ENCODE measurements around the gene TMEM231. TPM values are rescaled to one million over a fixed set of nuclear protein-coding genes. Genes with fewer than 3 reads are reported as not detected.
A peak's percentile ranks its signal among the peaks of the same experiment; 100 is the strongest.
"Not testable (repeated sequence)": the region's sequence is repeated elsewhere in the genome, so short reads cannot be mapped to it uniquely, and the experiment has no call there.

TMEM231 gene
- total RNA-seq, 3 donors from 2014 or later, result 3.9 to 6.1 (median 4.1) TPM

DNA sequence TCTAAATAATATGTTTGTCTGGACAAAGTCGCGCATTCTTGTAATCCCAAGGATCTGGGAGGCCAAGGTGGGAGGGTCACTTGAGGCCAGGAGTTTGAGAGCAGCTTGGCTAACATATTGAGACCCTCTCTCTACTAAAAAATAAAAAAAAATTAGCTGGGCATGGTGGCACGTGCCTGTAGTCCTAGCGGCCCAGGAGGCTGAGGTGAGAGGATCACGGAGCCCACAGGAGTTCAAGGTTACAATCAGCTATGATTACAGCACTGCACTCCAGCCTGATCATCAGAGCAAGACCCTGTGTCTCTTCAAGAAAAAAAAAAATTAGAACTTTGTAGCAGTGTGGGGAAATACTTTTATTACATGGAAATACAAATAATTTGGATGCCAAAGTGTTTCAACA, 54.7 kb downstream of the TMEM231 start:
- H3K4me1 Mint-ChIP-seq (ENCODE audit: low read depth), result no peaks in the 10 kb centered on the region
- H3K27me3 Mint-ChIP-seq (ENCODE audit: low read depth), result peaks cover 7% of the 10 kb centered on the region
- no peak for ATAC-seq
- H3K4me3 Mint-ChIP-seq, result no peak overlapping the region
- DNase-seq, result no peak
- no peaks in the 10 kb centered on the region for H3K36me3 Mint-ChIP-seq (ENCODE audit: insufficient read depth)
- no peaks in the 10 kb centered on the region for H3K9me3 Mint-ChIP-seq

DNA sequence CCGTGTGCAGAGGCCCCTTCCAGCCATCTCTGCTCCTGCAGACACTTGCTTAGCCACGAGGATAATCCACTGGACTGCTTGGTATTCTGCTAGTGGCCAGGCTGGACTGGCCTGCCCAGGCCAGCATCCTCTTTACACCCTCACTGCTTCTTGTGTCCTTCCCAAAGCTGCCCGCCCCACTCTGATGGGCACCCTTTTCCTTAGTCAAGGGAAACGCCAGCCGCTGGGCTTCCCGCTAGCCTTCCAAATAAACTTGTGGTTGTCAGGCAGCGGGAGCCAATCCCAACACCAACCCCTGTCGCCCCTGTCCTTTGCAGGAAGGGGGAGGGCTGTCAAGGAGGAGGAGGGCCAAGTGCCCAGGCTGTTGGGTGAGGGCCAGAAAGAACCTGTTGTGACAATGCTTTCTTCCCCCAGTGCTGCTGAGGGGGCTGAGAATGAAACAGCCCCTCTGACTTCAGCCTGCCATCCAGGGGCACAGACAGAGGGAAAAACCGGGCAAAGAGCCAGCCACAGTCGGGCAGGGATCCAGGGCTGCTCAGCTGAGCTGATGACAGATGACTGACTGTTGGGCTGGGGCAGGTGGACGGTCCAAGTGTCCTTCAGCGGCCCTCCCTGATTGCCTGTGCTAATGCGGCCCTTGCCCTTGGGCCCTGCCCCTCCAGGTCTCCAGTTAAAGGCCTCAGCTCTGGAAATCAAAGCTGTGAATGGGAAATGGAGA, 57.3 kb downstream of the TMEM231 start:
- H3K9me3 Mint-ChIP-seq; H3K4me1 Mint-ChIP-seq (ENCODE audit: low read depth); DNase-seq; H3K4me3 Mint-ChIP-seq; ATAC-seq; H3K36me3 Mint-ChIP-seq (ENCODE audit: insufficient read depth): not testable (repeated sequence)
- H3K27me3 Mint-ChIP-seq (ENCODE audit: low read depth), result peaks cover 20% of the 10 kb centered on the region

DNA sequence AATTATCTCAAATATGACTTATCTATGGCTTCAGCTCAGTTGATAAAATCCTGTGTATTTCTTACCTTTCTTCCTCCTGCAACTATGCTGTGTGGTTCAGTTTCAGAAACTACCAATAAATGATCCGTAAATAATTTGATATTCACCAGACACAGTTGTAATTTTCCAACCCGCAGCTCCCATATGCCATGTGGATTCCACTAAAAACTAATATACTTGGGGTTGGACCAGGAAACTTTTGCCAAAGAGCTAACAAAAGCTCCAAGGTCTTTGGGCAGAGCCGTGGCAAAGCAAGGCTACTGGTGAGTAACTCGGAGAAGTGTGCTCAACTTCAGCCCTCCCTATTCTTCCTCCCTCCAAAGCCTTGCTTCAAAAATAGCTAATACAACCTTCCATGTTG, 58.5 kb downstream of the TMEM231 start:
- DNase-seq, result no peak
- peaks cover 32% of the 10 kb centered on the region for H3K27me3 Mint-ChIP-seq (ENCODE audit: low read depth)
- H3K4me3 Mint-ChIP-seq, result no peak overlapping the region
- no peaks in the 10 kb centered on the region for H3K36me3 Mint-ChIP-seq (ENCODE audit: insufficient read depth)
- no peaks in the 10 kb centered on the region for H3K9me3 Mint-ChIP-seq
- ATAC-seq, result no peak
- peaks cover 9% of the 10 kb centered on the region for H3K4me1 Mint-ChIP-seq (ENCODE audit: low read depth)

DNA sequence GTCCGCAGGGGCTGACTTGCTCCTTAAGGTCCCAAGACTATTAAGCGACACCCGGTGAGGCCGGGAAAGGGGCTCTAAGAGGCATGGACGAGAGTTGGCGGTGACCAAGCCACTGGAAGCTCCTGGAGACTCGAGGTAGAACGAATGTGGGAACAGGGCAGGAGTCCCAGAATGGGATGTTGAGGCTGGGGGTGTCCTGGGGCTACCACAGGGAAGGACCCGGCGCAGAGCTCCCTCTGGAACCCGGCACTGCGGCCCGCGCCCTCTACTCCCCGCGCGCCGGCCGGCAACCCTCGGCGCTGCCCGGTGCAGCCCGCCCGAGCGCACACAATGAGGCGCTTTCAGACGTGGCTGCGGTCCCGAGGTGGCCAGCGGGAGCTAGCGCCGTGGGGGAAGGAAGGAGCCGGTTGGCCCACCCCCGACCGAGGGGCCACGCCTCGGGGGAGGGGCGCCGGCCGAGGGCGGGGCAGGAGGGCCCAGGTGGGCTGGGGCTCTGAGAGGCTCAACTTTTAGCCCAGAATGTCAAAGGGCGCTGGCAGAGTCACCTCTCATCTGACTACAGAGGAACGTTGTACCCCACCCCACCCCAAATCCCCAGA, 60.9 kb downstream of the TMEM231 start, which contains the start of gene CHST6:
Gene CHST6, minus strand, starts transcription at position 366 of the 599 bp plus-strand sequence. CDS start 15,613 bp downstream, outside the sequence.
- DNase-seq (no peak), ATAC-seq (peak; percentile 58 to 77)
- no peaks in the 10 kb centered on the region for H3K36me3 Mint-ChIP-seq (ENCODE audit: insufficient read depth)
- H3K4me3 Mint-ChIP-seq, result peak within 1 kb of the TSS; percentile 62
- H3K4me1 Mint-ChIP-seq (ENCODE audit: low read depth), result peaks cover 9% of the 10 kb centered on the region
- H3K9me3 Mint-ChIP-seq, result no peaks in the 10 kb centered on the region
- peaks cover 33% of the 10 kb centered on the region for H3K27me3 Mint-ChIP-seq (ENCODE audit: low read depth)

DNA sequence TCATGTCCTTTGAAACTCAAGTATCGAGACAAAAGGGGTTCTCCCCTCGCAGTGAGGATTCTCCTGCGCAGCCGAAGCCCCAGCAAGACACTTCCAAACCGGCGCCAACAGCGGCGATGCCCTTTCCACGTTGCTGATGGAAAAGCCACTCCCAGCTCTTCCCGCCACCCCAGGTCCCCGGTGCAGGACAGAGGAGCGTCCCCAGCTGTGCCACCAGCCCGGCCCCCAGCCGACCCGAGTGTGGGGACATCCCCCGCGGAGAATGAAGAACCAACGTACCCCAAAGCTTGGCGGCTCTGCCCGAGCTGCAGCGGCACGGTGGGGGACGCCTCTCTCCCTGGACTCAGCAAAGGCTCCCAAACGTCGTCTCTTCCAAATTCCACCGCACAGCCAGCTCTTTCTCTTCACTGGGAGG, 61.4 kb downstream of the TMEM231 start:
- DNase-seq (no peak), ATAC-seq (peak; percentile 22 to 35)
- Mint-ChIP-seq H3K36me3 (ENCODE audit: insufficient read depth) (no peaks in the 10 kb centered on the region), H3K4me3 (peak overlapping the region; percentile 62), H3K4me1 (ENCODE audit: low read depth) (peaks cover 9% of the 10 kb centered on the region), H3K27me3 (ENCODE audit: low read depth) (peaks cover 33% of the 10 kb centered on the region), H3K9me3 (no peaks in the 10 kb centered on the region)

DNA sequence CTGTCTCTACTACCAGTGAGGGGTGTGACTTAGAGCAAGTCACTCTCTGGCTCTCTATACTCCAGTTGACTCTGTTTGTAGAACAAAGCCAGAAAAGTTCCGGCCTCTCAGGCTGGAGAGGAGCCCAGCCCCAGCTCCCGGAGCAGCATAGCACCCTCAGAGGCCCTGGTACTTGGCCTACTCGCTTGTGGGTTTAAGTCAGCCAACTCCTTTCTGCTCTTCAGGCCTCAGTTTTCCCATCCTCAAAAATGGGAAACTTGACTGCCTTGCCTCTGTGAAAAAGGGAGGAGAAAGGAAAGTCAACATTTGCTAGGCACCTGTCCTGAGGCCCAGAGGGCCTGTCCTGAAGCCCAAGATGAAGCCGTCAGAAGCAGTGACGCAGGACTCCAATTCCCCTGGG, 61.9 kb downstream of the TMEM231 start:
- peak overlapping the region; percentile 62 for H3K4me3 Mint-ChIP-seq
- ATAC-seq (no peak), DNase-seq (no peak)
- H3K4me1 Mint-ChIP-seq (ENCODE audit: low read depth), result peaks cover 9% of the 10 kb centered on the region
- peaks cover 33% of the 10 kb centered on the region for H3K27me3 Mint-ChIP-seq (ENCODE audit: low read depth)
- no peaks in the 10 kb centered on the region for H3K9me3 Mint-ChIP-seq
- no peaks in the 10 kb centered on the region for H3K36me3 Mint-ChIP-seq (ENCODE audit: insufficient read depth)

DNA sequence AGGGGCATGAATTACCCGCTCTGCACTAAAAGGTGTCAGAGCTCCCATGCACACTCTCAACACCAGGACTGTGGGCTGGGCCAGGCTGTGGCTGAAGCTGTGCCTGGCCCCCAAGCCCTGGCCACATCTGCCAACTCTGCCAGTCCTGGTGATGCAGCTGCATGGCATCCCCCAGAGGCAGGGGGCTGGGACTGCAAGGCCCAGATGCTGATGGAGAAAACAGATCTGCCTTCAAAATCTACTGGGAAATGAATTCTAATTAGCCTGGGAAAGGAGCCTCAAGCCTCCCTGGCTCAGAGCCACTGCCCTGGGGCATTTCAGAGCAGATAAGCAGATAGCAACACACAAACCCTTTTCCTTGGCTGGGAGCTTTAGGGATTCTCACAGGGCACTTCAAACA, 64.2 kb downstream of the TMEM231 start:
- ATAC-seq, result peak in 1 of 2 donors; percentile 38
- H3K36me3 Mint-ChIP-seq (ENCODE audit: insufficient read depth), result no peaks in the 10 kb centered on the region
- no peak for DNase-seq
- no peak overlapping the region for H3K4me3 Mint-ChIP-seq
- H3K4me1 Mint-ChIP-seq (ENCODE audit: low read depth), result peaks cover 9% of the 10 kb centered on the region
- H3K27me3 Mint-ChIP-seq (ENCODE audit: low read depth), result peaks cover 38% of the 10 kb centered on the region
- H3K9me3 Mint-ChIP-seq, result no peaks in the 10 kb centered on the region

DNA sequence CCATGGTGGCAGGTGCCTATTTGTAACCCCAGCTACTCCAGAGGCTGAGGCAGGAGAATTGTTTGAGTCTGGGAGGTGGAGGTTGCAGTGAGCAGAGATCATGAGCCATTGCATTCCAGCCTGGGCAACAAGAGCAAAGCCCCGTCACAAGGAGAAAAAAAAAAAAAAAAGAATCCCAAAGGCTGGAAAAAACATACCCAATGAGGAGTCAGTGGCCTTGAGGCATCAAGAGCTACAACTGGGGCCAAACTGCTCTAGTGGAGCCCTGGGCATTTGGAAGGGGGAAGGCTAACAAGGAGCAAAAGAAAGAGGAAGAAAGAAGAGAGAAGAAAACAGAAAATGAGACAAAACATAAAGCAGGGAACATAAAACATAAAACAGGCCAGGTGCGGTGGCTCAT, 67.7 kb downstream of the TMEM231 start:
- ATAC-seq, result no peak
- H3K4me1 Mint-ChIP-seq (ENCODE audit: low read depth), result peaks cover 3% of the 10 kb centered on the region
- peaks cover 28% of the 10 kb centered on the region for H3K27me3 Mint-ChIP-seq (ENCODE audit: low read depth)
- no peak overlapping the region for H3K4me3 Mint-ChIP-seq
- no peak for DNase-seq
- H3K9me3 Mint-ChIP-seq, result no peaks in the 10 kb centered on the region
- no peaks in the 10 kb centered on the region for H3K36me3 Mint-ChIP-seq (ENCODE audit: insufficient read depth)

Other genes with a start within 250 kb of the TMEM231 start
- 10 to 100 TPM; 28.3 to 33.2 (median 28.6) TPM for gene CFDP1, start 122.7 kb downstream of the TMEM231 start, total RNA-seq
- 10 to 100 TPM; 45.3 to 49.1 (median 45.9) TPM for gene TMEM170A, start 91.6 kb downstream of the TMEM231 start, total RNA-seq
- gene CHST6, start 60.8 kb downstream of the TMEM231 start, total RNA-seq, result not detected
- gene CHST5, start 20.1 kb downstream of the TMEM231 start, total RNA-seq, result under 1 TPM; 0.10 to 0.71 (median 0.16) TPM
- gene GABARAPL2, start 10.1 kb upstream of the TMEM231 start, total RNA-seq, result 10 to 100 TPM; 51.2 to 56.0 (median 53.7) TPM
- gene ADAT1, start 67.0 kb upstream of the TMEM231 start, total RNA-seq, result 10 to 100 TPM; 39.1 to 47.1 (median 40.1) TPM
- 100 to 1,000 TPM; 345 to 390 (median 357) TPM for gene KARS1, start 91.4 kb upstream of the TMEM231 start, total RNA-seq
- gene TERF2IP, start 91.5 kb upstream of the TMEM231 start, total RNA-seq, result 100 to 1,000 TPM; 120 to 133 (median 128) TPM
- not detected for gene CPHXL2, start 120.8 kb upstream of the TMEM231 start, total RNA-seq
- not detected for gene DUXB, start 145.2 kb upstream of the TMEM231 start, total RNA-seq
- gene CPHXL, start 170.2 kb upstream of the TMEM231 start, total RNA-seq, result not detected